ENCODE results near the gene OPN5. TPM values are rescaled to one million over a fixed set of nuclear protein-coding genes. Genes with fewer than 3 reads are reported as not detected.

The OPN5 gene
- total RNA-seq, 2 donors from 2014 or later: 0.85 TPM; not detected in 1

DNA sequence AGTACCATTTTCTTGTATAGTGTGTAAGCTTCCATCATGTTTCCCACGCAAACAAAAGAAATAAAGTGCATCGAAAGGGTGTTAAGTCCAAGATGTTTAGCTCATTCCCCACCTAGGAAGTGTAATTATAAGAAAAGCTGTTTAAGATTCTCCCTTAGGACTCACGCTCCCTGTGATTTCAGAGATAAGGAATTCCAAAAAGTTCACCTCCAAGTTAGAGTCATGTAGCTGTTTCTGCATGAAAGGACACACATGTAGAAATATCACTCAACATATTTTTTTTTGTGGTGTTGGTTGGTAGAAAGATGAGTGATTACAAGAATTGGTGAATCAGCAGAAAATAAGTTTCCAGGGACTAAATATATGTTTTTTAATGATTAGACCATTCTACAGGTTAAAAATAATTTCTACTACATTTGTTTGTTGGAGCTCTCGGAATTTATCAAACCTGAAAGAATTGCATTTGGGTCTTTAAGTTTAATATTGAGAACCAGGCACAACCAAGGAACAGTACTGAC, 10.4 kb downstream of the OPN5 start:
- 90% methylated on average over 4 of the region's 4 CpGs for WGBS
- intact Hi-C loops (cut with DNase I): no loop called here
- H3K4me1 ChIP-seq (replicated peaks): no peaks in the 10 kb centered on the region
- no peak for DNase-seq (ENCODE audit: low spot score)
- no peaks in the 10 kb centered on the region for H3K36me3 ChIP-seq
- no peak overlapping the region for H3K27ac ChIP-seq
- no peaks in the 10 kb centered on the region for H3K9me3 ChIP-seq
- no peak for TF ChIP-seq POLR2AphosphoS5 (IDR thresholded peaks at IDR 0.05)
- no peak for TF ChIP-seq POLR2A (IDR thresholded peaks at IDR 0.05)
- TF ChIP-seq, protein P1, sequence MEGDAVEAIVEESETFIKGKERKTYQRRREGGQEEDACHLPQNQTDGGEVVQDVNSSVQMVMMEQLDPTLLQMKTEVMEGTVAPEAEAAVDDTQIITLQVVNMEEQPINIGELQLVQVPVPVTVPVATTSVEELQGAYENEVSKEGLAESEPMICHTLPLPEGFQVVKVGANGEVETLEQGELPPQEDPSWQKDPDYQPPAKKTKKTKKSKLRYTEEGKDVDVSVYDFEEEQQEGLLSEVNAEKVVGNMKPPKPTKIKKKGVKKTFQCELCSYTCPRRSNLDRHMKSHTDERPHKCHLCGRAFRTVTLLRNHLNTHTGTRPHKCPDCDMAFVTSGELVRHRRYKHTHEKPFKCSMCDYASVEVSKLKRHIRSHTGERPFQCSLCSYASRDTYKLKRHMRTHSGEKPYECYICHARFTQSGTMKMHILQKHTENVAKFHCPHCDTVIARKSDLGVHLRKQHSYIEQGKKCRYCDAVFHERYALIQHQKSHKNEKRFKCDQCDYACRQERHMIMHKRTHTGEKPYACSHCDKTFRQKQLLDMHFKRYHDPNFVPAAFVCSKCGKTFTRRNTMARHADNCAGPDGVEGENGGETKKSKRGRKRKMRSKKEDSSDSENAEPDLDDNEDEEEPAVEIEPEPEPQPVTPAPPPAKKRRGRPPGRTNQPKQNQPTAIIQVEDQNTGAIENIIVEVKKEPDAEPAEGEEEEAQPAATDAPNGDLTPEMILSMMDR (IDR thresholded peaks at IDR 0.05): no peak
- H3K4me3 ChIP-seq: no peak overlapping the region
- H3K27me3 ChIP-seq (replicated peaks; ENCODE audit: insufficient read depth): no peaks in the 10 kb centered on the region

DNA sequence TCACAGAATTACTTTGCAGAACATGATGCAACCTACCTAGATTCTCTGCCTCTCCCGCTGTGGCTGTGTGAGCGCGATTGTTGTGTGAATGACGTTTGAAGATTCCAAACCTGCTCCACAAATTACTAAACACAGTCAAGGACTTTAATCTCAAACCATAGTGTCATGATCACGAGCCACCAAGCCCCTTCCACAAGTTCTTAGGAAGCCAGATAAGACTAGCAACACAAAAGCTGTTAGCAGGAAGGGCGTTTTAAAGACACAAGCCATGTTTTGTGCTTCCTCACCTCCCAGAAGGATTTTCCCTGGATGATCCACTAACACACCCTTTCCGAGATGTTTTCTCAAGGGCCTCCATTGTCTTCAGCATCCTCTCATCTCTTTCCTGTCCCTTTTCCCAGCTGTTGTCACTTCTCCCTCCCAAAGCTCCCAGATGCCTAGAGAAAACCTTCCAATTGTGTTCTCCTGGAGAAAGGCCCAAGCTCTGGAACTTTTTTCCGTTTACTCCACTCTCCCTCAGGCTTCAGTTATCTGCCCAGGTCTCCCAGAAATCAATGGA, 12.8 kb downstream of the OPN5 start:
- Histone ChIP-seq H3K27me3 (replicated peaks; ENCODE audit: insufficient read depth) (no peaks in the 10 kb centered on the region), H3K9me3 (no peaks in the 10 kb centered on the region), H3K27ac (no peak overlapping the region), H3K4me1 (replicated peaks) (no peaks in the 10 kb centered on the region), H3K4me3 (no peak overlapping the region), H3K36me3 (no peaks in the 10 kb centered on the region)
- TF ChIP-seq POLR2A (IDR thresholded peaks at IDR 0.05): no peak
- no peak for TF ChIP-seq POLR2AphosphoS5 (IDR thresholded peaks at IDR 0.05)
- TF ChIP-seq, protein P1 (IDR thresholded peaks at IDR 0.05): no peak
- 93% methylated on average over 8 of the region's 8 CpGs for WGBS
- intact Hi-C loops (cut with DNase I): no loop called here
- DNase-seq (ENCODE audit: low spot score): no peak

DNA sequence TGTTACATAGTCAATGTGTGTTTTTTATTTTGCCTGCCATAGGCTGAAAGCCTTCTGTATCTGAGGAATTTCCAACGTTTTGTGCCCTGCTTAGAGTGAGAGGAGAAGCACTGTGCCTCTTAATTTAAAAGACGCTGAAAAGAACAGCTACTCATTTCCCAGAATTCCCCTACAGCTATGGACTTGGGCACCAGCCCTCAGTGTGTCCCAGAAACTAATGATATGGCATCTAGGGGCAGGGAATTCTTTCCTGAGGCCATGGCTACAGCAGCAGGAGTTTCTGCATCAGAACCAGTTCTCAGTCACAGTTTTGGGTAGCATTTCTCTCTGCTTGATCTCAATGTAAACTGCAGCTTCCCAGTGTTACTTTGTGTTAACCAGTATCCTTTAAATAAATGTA, 20.2 kb downstream of the OPN5 start:
- no peak for DNase-seq (ENCODE audit: low spot score)
- Histone ChIP-seq H3K9me3 (no peaks in the 10 kb centered on the region), H3K4me3 (no peak overlapping the region), H3K27me3 (replicated peaks; ENCODE audit: insufficient read depth) (no peaks in the 10 kb centered on the region), H3K36me3 (no peaks in the 10 kb centered on the region), H3K27ac (no peak overlapping the region), H3K4me1 (replicated peaks) (no peaks in the 10 kb centered on the region)
- TF ChIP-seq, protein P1 (IDR thresholded peaks at IDR 0.05): no peak
- TF ChIP-seq POLR2AphosphoS5 (IDR thresholded peaks at IDR 0.05): no peak
- TF ChIP-seq POLR2A (IDR thresholded peaks at IDR 0.05): no peak
- intact Hi-C loops (cut with DNase I): no loop called here
- WGBS: 50% methylated on average over 2 of the region's 2 CpGs

DNA sequence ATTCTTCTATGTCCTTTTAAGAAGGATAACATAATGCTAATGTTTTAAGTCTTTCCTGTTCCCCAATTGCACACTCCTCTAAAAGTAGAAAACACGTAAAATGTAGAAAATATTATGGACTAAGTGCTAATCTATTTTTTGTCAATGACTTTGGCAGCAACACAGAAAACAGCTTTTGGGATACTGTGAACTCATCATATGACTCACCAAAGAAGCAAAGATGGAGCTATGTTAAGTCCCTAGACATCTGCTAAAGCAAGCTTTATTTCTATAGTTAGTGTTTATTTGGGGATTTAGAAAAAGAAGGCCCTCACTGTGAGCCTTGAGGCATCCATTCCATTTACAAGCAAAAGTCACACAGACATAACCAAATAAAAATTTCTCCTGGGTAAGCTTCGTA, 23.0 kb downstream of the OPN5 start:
- TF ChIP-seq POLR2AphosphoS5 (IDR thresholded peaks at IDR 0.05) (no peak), POLR2A (IDR thresholded peaks at IDR 0.05) (no peak)
- TF ChIP-seq, protein P1 (IDR thresholded peaks at IDR 0.05): no peak
- no peaks in the 10 kb centered on the region for H3K36me3 ChIP-seq
- no peaks in the 10 kb centered on the region for H3K9me3 ChIP-seq
- H3K27me3 ChIP-seq (replicated peaks; ENCODE audit: insufficient read depth): no peaks in the 10 kb centered on the region
- 62% methylated on average over 2 of the region's 2 CpGs for WGBS
- H3K27ac ChIP-seq: no peak overlapping the region
- no peak for DNase-seq (ENCODE audit: low spot score)
- no peaks in the 10 kb centered on the region for H3K4me1 ChIP-seq (replicated peaks)
- no peak overlapping the region for H3K4me3 ChIP-seq
- intact Hi-C loops (cut with DNase I): no loop called here

DNA sequence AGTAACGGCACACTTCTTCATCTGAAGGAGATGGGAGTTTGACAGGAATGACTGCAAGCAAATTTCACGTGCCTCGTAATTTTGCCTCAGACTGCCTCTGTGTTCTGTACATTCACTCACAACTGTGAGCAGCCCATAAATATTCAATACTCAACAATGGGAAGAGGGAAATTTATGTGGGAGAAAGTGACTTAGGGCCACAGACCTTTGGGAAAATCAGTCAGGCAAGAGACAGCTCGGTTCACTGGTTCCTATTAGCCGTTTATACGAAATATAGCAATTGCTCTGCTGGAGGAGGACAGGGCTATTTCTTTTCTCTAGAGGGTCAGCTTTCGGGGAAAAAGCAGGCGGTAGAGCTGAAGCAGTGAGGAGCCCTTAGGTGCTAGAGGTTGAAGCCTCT, 28.0 kb downstream of the OPN5 start:
- WGBS: 70% methylated on average over 8 of the region's 8 CpGs
- Histone ChIP-seq H3K4me3 (no peak overlapping the region), H3K27me3 (replicated peaks; ENCODE audit: insufficient read depth) (no peaks in the 10 kb centered on the region), H3K4me1 (replicated peaks) (no peaks in the 10 kb centered on the region), H3K36me3 (no peaks in the 10 kb centered on the region), H3K9me3 (no peaks in the 10 kb centered on the region), H3K27ac (no peak overlapping the region)
- intact Hi-C loops (cut with DNase I): no loop called here
- TF ChIP-seq, protein P1 (IDR thresholded peaks at IDR 0.05): no peak
- no peak for TF ChIP-seq POLR2AphosphoS5 (IDR thresholded peaks at IDR 0.05)
- no peak for TF ChIP-seq POLR2A (IDR thresholded peaks at IDR 0.05)
- no peak for DNase-seq (ENCODE audit: low spot score)
